Smooth muscle cell (in vitro differentiated cells): ENCODE measurements around the gene RBPJ. TPM values are rescaled to one million over a fixed set of nuclear protein-coding genes. Genes with fewer than 3 reads are reported as not detected.

Experiments used
- DNase-seq: peaks from one replicate; lab custom pipeline; 2025; ENCODE audit not compliant: unreplicated experiment; lab: John Stamatoyannopoulos, UW
- H2AFZ ChIP-seq: fragments of 200-600 bp; sonication (generic); 2 replicates; pipeline ENCODE4 v1.6.0; 2016; ENCODE audit warnings: antibody characterized with exemption, low read depth, mild to moderate bottlenecking
- H3F3A ChIP-seq: fragments of 200-600 bp; sonication (generic); 2 replicates; pipeline ENCODE4 v1.6.0; 2017; ENCODE audit warnings: antibody characterized with exemption, low read depth
- H3K27ac ChIP-seq: fragments of 200-600 bp; sonication (generic); 2 replicates; pipeline ENCODE4 v1.5.1; 2016; ENCODE audit warnings: low read depth, mild to moderate bottlenecking
- H3K27me3 ChIP-seq: fragments of 200-600 bp; sonication (generic); 2 replicates; pipeline ENCODE4 v1.6.1; 2016; ENCODE audit warnings: low read depth, mild to moderate bottlenecking
- H3K36me3 ChIP-seq: fragments of 200-600 bp; sonication (generic); 2 replicates; pipeline ENCODE4 v1.5.1; 2016; ENCODE audit warnings: low read depth
- H3K4me1 ChIP-seq: fragments of 200-600 bp; sonication (generic); 2 replicates; pipeline ENCODE4 v1.5.1; 2016; ENCODE audit warnings: low read depth
- H3K4me2 ChIP-seq: fragments of 200-600 bp; sonication (generic); 2 replicates; pipeline ENCODE4 v1.6.0; 2016; ENCODE audit warnings: mild to moderate bottlenecking
- H3K4me3 ChIP-seq: fragments of 200-600 bp; sonication (generic); 2 replicates; pipeline ENCODE4 v1.5.1; 2016; ENCODE audit warnings: mild to moderate bottlenecking
- H3K79me2 ChIP-seq: fragments of 200-600 bp; sonication (generic); 2 replicates; pipeline ENCODE4 v1.6.0; 2016; ENCODE audit warnings: low read depth, mild to moderate bottlenecking
- H3K9ac ChIP-seq: fragments of 200-600 bp; sonication (generic); 2 replicates; pipeline ENCODE4 v1.6.0; 2016; ENCODE audit warnings: low read depth
- H3K9me3 ChIP-seq: fragments of 200-600 bp; sonication (generic); replicated peaks from 2 replicates; pipeline ENCODE4 v1.5.1; 2016; ENCODE audit warnings: low read depth
- H4K20me1 ChIP-seq: fragments of 200-600 bp; sonication (generic); 2 replicates; pipeline ENCODE4 v1.6.0; 2016; ENCODE audit warnings: low read depth
- WGBS: methylation state at CpG from one replicate; pipeline ENCODE4 v1.1.7; 2016; ENCODE audit warnings: low lambda C conversion rate; 5-methylcytosine and 5-hydroxymethylcytosine counted together
- polyA plus RNA-seq: library from polyadenylated mRNA; unstranded; fragments of >200 nt; fragmentation: Nextera tagmentation; extraction: Ambion mirVana; gene quantifications from 2 replicates; pipeline ENCODE4 v1.2.1, GENCODE V29; 2016
- total RNA-seq: library from RNA; depleted of rRNA; stranded (reverse); fragments of >200 nt; gene quantifications from 2 replicates; pipeline ENCODE4 v1.2.3, GENCODE V29; 2014
- TF ChIP-seq, protein P1 (sequence below): fragments of 200-600 bp; sonication (generic); IDR thresholded peaks from 2 replicates; pipeline ENCODE4 v1.5.1; 2017; ENCODE audit warnings: borderline replicate concordance, mild to moderate bottlenecking, antibody characterized with exemption; ENCODE audit not compliant: insufficient read depth, poor library complexity, severe bottlenecking

RBPJ gene
- total and polyA plus RNA-seq, 2 experiments from 2014 or later = 96.9 to 137 TPM

DNA sequence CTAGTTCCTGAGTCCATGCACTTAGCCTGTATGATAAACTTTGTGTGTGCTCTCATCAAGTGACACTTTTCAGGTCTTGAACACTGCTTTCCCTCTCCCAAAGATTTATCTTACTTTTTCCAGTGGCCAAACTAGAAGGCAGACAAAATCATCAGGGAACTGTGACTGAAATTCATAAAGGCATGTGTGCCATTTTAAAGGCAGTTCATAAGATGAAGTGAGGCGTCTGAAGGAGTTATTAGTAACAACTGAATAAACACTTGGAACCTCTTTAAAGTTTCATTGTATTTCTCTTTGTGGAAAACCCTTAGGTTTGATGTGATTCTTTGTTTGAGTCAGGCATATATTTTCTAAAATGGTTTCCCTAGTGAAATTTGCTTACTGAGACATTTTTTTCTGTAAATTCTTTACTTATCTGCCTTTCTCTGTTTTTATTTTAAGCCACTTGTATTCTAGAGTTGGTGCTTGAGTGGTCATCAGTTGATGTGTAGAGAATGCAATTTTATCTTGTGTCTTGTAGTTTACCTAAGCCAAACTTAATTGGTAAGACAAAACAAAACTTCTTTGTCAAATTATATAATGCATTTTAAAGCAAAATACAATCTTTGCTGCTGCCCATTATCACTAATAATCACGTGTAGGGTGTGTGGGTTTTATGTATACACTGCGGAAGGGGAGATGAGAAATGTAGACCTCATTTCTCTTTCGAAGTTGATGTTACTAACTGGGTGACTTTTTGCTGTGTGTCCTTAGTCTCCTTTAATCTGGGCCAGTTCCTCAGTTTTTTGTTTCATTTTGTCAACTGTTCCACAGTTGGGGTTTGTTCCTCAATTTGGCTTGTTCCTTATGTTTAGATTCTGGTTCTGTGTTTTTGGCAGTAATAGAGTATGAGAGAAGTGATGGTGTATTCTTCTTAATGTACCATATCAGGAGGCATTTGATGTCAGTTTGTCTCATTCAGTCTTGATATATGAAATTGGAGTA, 56.8 kb downstream of the RBPJ start:
- no peaks in the 10 kb centered on the region for H3K36me3 ChIP-seq
- H3K27me3 ChIP-seq = no peaks in the 10 kb centered on the region
- TF ChIP-seq, protein P1, sequence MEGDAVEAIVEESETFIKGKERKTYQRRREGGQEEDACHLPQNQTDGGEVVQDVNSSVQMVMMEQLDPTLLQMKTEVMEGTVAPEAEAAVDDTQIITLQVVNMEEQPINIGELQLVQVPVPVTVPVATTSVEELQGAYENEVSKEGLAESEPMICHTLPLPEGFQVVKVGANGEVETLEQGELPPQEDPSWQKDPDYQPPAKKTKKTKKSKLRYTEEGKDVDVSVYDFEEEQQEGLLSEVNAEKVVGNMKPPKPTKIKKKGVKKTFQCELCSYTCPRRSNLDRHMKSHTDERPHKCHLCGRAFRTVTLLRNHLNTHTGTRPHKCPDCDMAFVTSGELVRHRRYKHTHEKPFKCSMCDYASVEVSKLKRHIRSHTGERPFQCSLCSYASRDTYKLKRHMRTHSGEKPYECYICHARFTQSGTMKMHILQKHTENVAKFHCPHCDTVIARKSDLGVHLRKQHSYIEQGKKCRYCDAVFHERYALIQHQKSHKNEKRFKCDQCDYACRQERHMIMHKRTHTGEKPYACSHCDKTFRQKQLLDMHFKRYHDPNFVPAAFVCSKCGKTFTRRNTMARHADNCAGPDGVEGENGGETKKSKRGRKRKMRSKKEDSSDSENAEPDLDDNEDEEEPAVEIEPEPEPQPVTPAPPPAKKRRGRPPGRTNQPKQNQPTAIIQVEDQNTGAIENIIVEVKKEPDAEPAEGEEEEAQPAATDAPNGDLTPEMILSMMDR = no peak
- H3K4me1 ChIP-seq = peaks cover 19% of the 10 kb centered on the region
- DNase-seq = no peak
- H3K4me3 ChIP-seq = no peak overlapping the region
- no peak overlapping the region for H2AFZ ChIP-seq
- peak overlapping the region; percentile 20 for H3K4me2 ChIP-seq
- H3K79me2 ChIP-seq = peaks cover 95% of the 10 kb centered on the region
- H3K9ac ChIP-seq = no peak overlapping the region
- H4K20me1 ChIP-seq = peaks cover 100% of the 10 kb centered on the region
- 65% methylated on average over 4 of the region's 4 CpGs for WGBS
- H3K9me3 ChIP-seq = no peaks in the 10 kb centered on the region
- H3F3A ChIP-seq = no peaks in the 10 kb centered on the region
- peak overlapping the region; percentile 14 for H3K27ac ChIP-seq

DNA sequence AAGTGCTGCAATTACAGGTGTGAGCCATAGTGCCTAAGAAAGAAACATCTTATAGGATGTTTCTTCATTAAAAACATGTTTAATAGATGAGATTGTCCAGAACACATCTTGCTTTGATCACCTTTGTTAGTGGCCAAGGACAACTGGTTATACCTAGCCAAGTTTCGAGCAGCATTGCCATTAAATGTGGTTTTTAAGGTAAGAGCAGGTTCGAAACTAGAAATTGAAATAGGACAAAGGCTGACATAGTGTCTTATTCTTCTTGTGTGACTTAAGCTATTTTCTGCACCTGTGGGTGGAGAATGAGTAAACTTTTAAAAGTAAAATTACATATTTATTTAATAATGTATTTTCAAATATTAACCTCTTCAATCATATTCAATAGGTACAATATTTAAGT, 59.0 kb downstream of the RBPJ start:
- WGBS = 95% methylated on average over 2 of the region's 2 CpGs
- no peak overlapping the region for H3K4me3 ChIP-seq
- H3F3A ChIP-seq = no peaks in the 10 kb centered on the region
- no peak overlapping the region for H3K4me2 ChIP-seq
- no peak overlapping the region for H3K9ac ChIP-seq
- H4K20me1 ChIP-seq = peaks cover 97% of the 10 kb centered on the region
- no peaks in the 10 kb centered on the region for H3K36me3 ChIP-seq
- H3K27ac ChIP-seq = no peak overlapping the region
- H3K27me3 ChIP-seq = no peaks in the 10 kb centered on the region
- TF ChIP-seq, protein P1 = no peak
- no peaks in the 10 kb centered on the region for H3K9me3 ChIP-seq
- H2AFZ ChIP-seq = no peak overlapping the region
- H3K4me1 ChIP-seq = peaks cover 12% of the 10 kb centered on the region
- peaks cover 97% of the 10 kb centered on the region for H3K79me2 ChIP-seq
- DNase-seq = no peak

DNA sequence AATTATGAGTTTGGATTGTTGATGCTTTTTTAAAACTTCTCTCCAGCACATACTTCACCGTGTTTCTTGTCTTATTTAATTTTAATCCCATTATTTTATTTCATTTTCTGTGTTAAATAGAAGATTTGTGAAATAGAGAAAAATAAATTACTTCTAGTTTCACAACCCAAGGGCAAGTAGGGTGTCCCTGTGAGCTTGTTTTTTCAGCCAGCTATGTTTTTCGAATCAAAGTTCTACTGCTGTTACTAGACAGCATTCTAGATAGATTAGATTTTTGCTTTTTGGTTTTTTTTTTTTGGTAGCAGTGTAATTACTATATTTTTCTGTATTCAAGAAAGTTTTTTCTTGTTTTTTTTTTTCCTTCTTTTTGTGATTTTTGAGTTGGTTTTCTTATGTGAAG, 59.9 kb downstream of the RBPJ start:
- Histone ChIP-seq H3F3A (no peaks in the 10 kb centered on the region), H3K4me3 (no peak overlapping the region), H3K36me3 (no peaks in the 10 kb centered on the region), H3K27ac (no peak overlapping the region), H3K4me1 (peaks cover 12% of the 10 kb centered on the region), H3K9ac (no peak overlapping the region), H4K20me1 (peaks cover 97% of the 10 kb centered on the region), H3K27me3 (no peaks in the 10 kb centered on the region), H3K4me2 (no peak overlapping the region), H3K9me3 (no peaks in the 10 kb centered on the region), H3K79me2 (peaks cover 94% of the 10 kb centered on the region), H2AFZ (no peak overlapping the region)
- TF ChIP-seq, protein P1 = no peak
- 89% methylated on average over 2 of the region's 2 CpGs for WGBS
- no peak for DNase-seq
